Lung (tissue), 12 donors: ENCODE data around the gene DPP8. TPM values are rescaled to one million over a fixed set of nuclear protein-coding genes. Genes with fewer than 3 reads are reported as not detected.

Experiments used
- ATAC-seq: fragments of 200-7000 bp; cut with Tn5 transposase; one replicate; pipeline ENCODE4 v1.9.1; 2020; ENCODE audit warnings: moderate number of reproducible peaks; ENCODE audit not compliant: insufficient read depth, low FRiP score
- DNase-seq, 3 donors: peaks; one replicate each; pipeline ENCODE4 v3.0.0-alpha.2; 2013 to 2017
- H3K27ac ChIP-seq, 2 donors: one replicate each; pipeline ENCODE4 v1.5.1; 2013; ENCODE audit warnings: mild to moderate bottlenecking in 2 of 2, moderate library complexity in 2 of 2, control low read depth in 1 of 2, inconsistent platforms in 1 of 2, low read depth in 1 of 2, low read length in 1 of 2
- H3K27me3 ChIP-seq, 3 donors: one replicate each; pipeline ENCODE4 v1.5.1; 2013; ENCODE audit warnings: low read length in 2 of 3; ENCODE audit not compliant: control insufficient read depth in 3 of 3, insufficient read depth in 3 of 3
- H3K36me3 ChIP-seq, 4 donors: one replicate each; pipeline ENCODE4 v1.5.1; 2013; ENCODE audit warnings: low read length in 4 of 4, mild to moderate bottlenecking in 1 of 4, moderate library complexity in 1 of 4; ENCODE audit not compliant: control insufficient read depth in 4 of 4, insufficient read depth in 4 of 4
- H3K4me1 ChIP-seq, 5 donors: one replicate each; pipeline ENCODE4 v1.5.1; 2013; ENCODE audit warnings: low read length in 5 of 5, mild to moderate bottlenecking in 2 of 5, moderate library complexity in 1 of 5; ENCODE audit not compliant: control insufficient read depth in 5 of 5, insufficient read depth in 5 of 5
- H3K4me3 ChIP-seq: one replicate; pipeline ENCODE4 v1.5.1; 2013; ENCODE audit warnings: mild to moderate bottlenecking, control low read depth, moderate library complexity
- H3K9ac ChIP-seq, 2 donors: one replicate each; pipeline ENCODE4 v1.5.1; 2013; ENCODE audit warnings: low read length in 2 of 2, control low read depth in 1 of 2; ENCODE audit not compliant: insufficient read depth in 1 of 2
- H3K9me3 ChIP-seq, 4 donors: one replicate each; pipeline ENCODE4 v1.5.1; 2013; ENCODE audit warnings: low read length in 3 of 4, mild to moderate bottlenecking in 1 of 4, moderate library complexity in 1 of 4; ENCODE audit not compliant: control insufficient read depth in 4 of 4, insufficient read depth in 3 of 4
- CTCF ChIP-seq: IDR thresholded peaks from 2 replicates; pipeline ENCODE4 v1.5.1; 2012; ENCODE audit warnings: mild to moderate bottlenecking; ENCODE audit errors: control extremely low read depth, extremely low read depth
- WGBS, 2 donors: extraction: QIAGEN DNeasy Blood & Tissue Kit; methylation state at CpG; one replicate each; pipeline ENCODE4 v1.1.7; 2013; 5-methylcytosine and 5-hydroxymethylcytosine counted together
- polyA plus RNA-seq, 2 donors: library from polyadenylated mRNA; stranded (reverse); fragments of 200-250 nt; gene quantifications; one replicate each; pipeline ENCODE4 v1.2.1, GENCODE V29; 2013
- total RNA-seq, 2 donors: library from RNA; depleted of rRNA in 1 of 2; stranded (reverse); fragments of >200 nt in 1 of 2; gene quantifications; one replicate each; pipeline ENCODE4 v1.2.1, GENCODE V29; 2014 to 2021
- donor health status: control.
- donor health status: control.
- donor health status: Bipolar disorder and iron deficiency.
- donor health status: healthy.
- donor health status: DM: yes; HTN: yes; CAD: no.

DPP8 gene
- total and polyA plus RNA-seq, 4 donors: 7.6 to 51.4 (median 24.6) TPM

- WGBS, 2 donors: 22 to 33% methylated on average over 1 of the region's 1 CpG
- no peak overlapping the region for H3K9ac ChIP-seq
- no peak overlapping the region for H3K4me3 ChIP-seq
- ATAC-seq (no peak), DNase-seq (peak in 2 of 3 donors; percentile 40 to 48)
- no peaks in the 10 kb centered on the region for H3K9me3 ChIP-seq
- H3K27ac ChIP-seq: no peak overlapping the region
- H3K4me1 ChIP-seq: peaks cover 0 to 49% (median 17%) of the 10 kb centered on the region in 5 donors
- peaks cover 0 to 8% (median 0%) of the 10 kb centered on the region in 4 donors for H3K36me3 ChIP-seq
- H3K27me3 ChIP-seq: no peaks in the 10 kb centered on the region
- TF ChIP-seq CTCF: no peak
Observed at GRCh38 chr15:65412556-65412955, 104.9 kb downstream of the DPP8 start.

- Histone ChIP-seq H3K27ac (no peak overlapping the region), H3K4me3 (no peak overlapping the region), H3K9ac (no peak overlapping the region), H3K27me3 (no peaks in the 10 kb centered on the region), H3K9me3 (no peaks in the 10 kb centered on the region), H3K4me1 (peaks cover 0 to 39% (median 11%) of the 10 kb centered on the region in 5 donors), H3K36me3 (peaks cover 0 to 8% (median 0%) of the 10 kb centered on the region in 4 donors)
- 67 to 71% methylated on average over 5 of the region's 5 CpGs for WGBS, 2 donors
- no peak for ATAC-seq
- no peak for TF ChIP-seq CTCF
- no peak for DNase-seq
Observed at GRCh38 chr15:65411465-65412071, 105.9 kb downstream of the DPP8 start.

DNA sequence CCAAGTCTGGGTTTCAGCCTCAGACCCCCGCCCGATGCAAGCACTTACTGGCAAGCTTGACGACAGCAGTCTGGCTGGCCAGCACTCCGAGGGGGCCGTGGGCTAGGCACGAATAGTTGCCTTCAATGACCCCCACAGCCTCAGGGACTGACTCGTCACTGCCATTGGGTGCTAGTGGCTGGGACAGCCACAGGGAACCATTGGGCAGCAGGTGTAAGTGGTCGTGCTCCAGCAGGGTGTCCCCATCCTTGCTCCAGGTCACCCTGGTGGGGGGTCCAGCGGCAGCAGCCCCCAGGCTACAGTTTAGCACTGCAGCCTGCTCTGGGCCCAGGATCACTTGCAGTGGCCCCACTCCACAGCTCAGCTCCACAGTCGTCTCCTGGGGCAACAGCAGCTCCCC is 106.5 kb downstream of the DPP8 start:
- H3K36me3 ChIP-seq: peaks cover 0 to 10% (median 0%) of the 10 kb centered on the region in 4 donors

More for the DNA sequence above, 106.5 kb downstream of the DPP8 start:
- Histone ChIP-seq H3K27me3 (no peaks in the 10 kb centered on the region), H3K4me1 (peaks cover 0 to 35% (median 11%) of the 10 kb centered on the region in 5 donors), H3K27ac (no peak overlapping the region), H3K4me3 (no peak overlapping the region), H3K9me3 (no peaks in the 10 kb centered on the region), H3K9ac (no peak overlapping the region)
- TF ChIP-seq CTCF: no peak
- no peak for DNase-seq
- WGBS, 2 donors: 89 to 92% methylated on average over 9 to 10 of the region's 10 CpGs
- no peak for ATAC-seq
